ENCODE measurements around the gene CNTNAP5. TPM values are rescaled to one million over a fixed set of nuclear protein-coding genes. Genes with fewer than 3 reads are reported as not detected.

Gene CNTNAP5
- total and polyA plus RNA-seq, 2 donors (not counting 3 experiments of a cell fraction or from before 2014, with no cell fraction given): not detected

DNA sequence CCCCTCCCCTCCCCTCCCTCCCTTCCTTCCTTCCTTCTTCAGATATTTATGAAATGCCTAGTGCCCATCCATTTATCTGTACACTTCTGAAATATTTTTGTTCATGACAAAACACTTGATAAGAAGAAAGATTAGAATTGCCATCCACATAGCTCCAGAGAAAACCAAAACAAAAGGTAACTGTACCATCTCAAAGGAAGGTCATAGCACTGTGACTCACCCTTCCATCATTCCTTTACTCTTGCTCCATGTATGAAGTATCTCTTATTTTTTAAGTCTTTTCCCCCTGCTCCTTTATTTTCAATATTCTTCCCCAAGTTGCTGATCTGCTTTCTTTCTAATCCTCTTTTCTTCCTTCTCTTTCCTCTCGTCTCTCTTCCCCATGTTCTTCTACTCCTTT lies 9.9 kb downstream of the CNTNAP5 start:
- no peak overlapping the region for H3K4me3 ChIP-seq (replicated peaks in 1 of 3; ENCODE audit: insufficient read depth in 1 of 3, low read depth in 1 of 3, low read length in 3 of 3)
- no peak overlapping the region for H3K9ac ChIP-seq (replicated peaks; ENCODE audit: extremely low read depth, insufficient read depth, low read length)
- DNase-seq (ENCODE audit: low read depth, low spot score) (no peak), FAIRE-seq (no peak)
- no peaks in the 10 kb centered on the region for H3K4me1 ChIP-seq (ENCODE audit: control insufficient read depth, extremely low read depth, insufficient read depth, low read length)
- intact Hi-C loops (cut with micrococcal nuclease) (no loop called here), dilution Hi-C loops (cut with MboI; ENCODE audit: extremely low pct_ligation_motif_present, low sequenced_read_pairs) (no loop called here)
- no peaks in the 10 kb centered on the region for H3K36me3 ChIP-seq (ENCODE audit: control insufficient read depth in 2 of 2, extremely low read depth in 1 of 2, insufficient read depth in 2 of 2, low read length in 2 of 2)
- H4K20me1 ChIP-seq (replicated peaks; ENCODE audit: control insufficient read depth, extremely low read depth, insufficient read depth, low read length): no peaks in the 10 kb centered on the region
- TF ChIP-seq POLR2AphosphoS5 (IDR thresholded peaks at IDR 0.05; ENCODE audit: insufficient read depth, low read depth, low read length) (no peak), EZH2 (IDR thresholded peaks at IDR 0.05; ENCODE audit: borderline replicate concordance, low read depth, low read length, severe bottlenecking) (no peak), MYC (IDR thresholded peaks at IDR 0.05; ENCODE audit: low read depth, low read length) (no peak), FOS (IDR thresholded peaks at IDR 0.05; ENCODE audit: borderline replicate concordance, insufficient read depth, low read length) (no peak), JUN (IDR thresholded peaks at IDR 0.05; ENCODE audit: borderline replicate concordance, insufficient read depth, insufficient read length, low read depth) (no peak), GATA2 (IDR thresholded peaks at IDR 0.05; ENCODE audit: insufficient read depth, insufficient read length, low read depth, low read length) (no peak)
- TF ChIP-seq, protein P1, sequence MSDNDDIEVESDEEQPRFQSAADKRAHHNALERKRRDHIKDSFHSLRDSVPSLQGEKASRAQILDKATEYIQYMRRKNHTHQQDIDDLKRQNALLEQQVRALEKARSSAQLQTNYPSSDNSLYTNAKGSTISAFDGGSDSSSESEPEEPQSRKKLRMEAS (IDR thresholded peaks at IDR 0.05; ENCODE audit: insufficient read depth, insufficient read length): no peak
- no TSS peak for BruUV-seq (replicated peaks)
- no peak overlapping the region for H3K27ac ChIP-seq (ENCODE audit: insufficient read depth, low read depth, low read length)
- H3K4me2 ChIP-seq (ENCODE audit: insufficient read depth, low read length): no peak overlapping the region
- H3K9me3 ChIP-seq (replicated peaks; ENCODE audit: control insufficient read depth, insufficient read depth, low read length): no peaks in the 10 kb centered on the region
- ChIA-PET CTCF (no interaction called here), POLR2A (no interaction called here)
- no peaks in the 10 kb centered on the region for H3K27me3 ChIP-seq (ENCODE audit: control insufficient read depth in 2 of 2, insufficient read depth in 2 of 2, low read length in 2 of 2)
- no peaks in the 10 kb centered on the region for H3K79me2 ChIP-seq (ENCODE audit: control insufficient read depth, insufficient read depth, low read length)
- no peaks in the 10 kb centered on the region for H3K9me1 ChIP-seq (replicated peaks; ENCODE audit: control insufficient read depth, extremely low read depth, insufficient read depth, low read length)
- H2AFZ ChIP-seq (ENCODE audit: low read depth, low read length): no peak overlapping the region

DNA sequence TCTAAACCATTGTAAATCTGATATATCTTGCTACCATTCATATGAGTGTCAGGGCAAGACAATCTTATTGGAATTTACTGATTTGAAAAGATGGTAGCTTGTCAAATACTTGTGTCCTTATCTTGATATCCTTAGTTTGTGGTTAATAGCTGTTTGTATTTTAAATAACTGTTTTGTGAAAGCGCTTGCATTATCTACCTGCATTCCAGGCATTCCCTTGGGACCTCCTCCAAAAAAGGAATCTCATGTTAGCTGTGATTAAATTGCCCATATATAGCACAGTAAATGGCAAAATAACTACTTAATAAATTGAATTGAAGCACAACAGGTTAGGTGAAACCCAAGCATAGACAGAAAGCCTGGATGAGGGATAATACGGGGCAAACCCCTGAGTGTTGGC lies 13.9 kb downstream of the CNTNAP5 start:
- POLR2A ChIA-PET: no interaction called here
- dilution Hi-C loops (cut with MboI; ENCODE audit: extremely low pct_ligation_motif_present, low sequenced_read_pairs): no loop called here
- no peaks in the 10 kb centered on the region for H4K20me1 ChIP-seq (replicated peaks; ENCODE audit: control insufficient read depth, extremely low read depth, insufficient read depth, low read length)

More for the DNA sequence above, 13.9 kb downstream of the CNTNAP5 start:
- H3K9me3 ChIP-seq (replicated peaks; ENCODE audit: control insufficient read depth, insufficient read depth, low read length): no peaks in the 10 kb centered on the region
- no peak overlapping the region for H3K27ac ChIP-seq (ENCODE audit: insufficient read depth, low read depth, low read length)
- H3K4me1 ChIP-seq (ENCODE audit: control insufficient read depth, extremely low read depth, insufficient read depth, low read length): no peaks in the 10 kb centered on the region
- intact Hi-C loops (cut with micrococcal nuclease): no loop called here
- TF ChIP-seq POLR2AphosphoS5 (IDR thresholded peaks at IDR 0.05; ENCODE audit: insufficient read depth, low read depth, low read length): no peak
- no peak for TF ChIP-seq JUN (IDR thresholded peaks at IDR 0.05; ENCODE audit: borderline replicate concordance, insufficient read depth, insufficient read length, low read depth)
- H3K36me3 ChIP-seq (ENCODE audit: control insufficient read depth in 2 of 2, extremely low read depth in 1 of 2, insufficient read depth in 2 of 2, low read length in 2 of 2): no peaks in the 10 kb centered on the region
- no peaks in the 10 kb centered on the region for H3K9me1 ChIP-seq (replicated peaks; ENCODE audit: control insufficient read depth, extremely low read depth, insufficient read depth, low read length)
- no peak overlapping the region for H3K9ac ChIP-seq (replicated peaks; ENCODE audit: extremely low read depth, insufficient read depth, low read length)
- H3K4me2 ChIP-seq (ENCODE audit: insufficient read depth, low read length): no peak overlapping the region
- CTCF ChIA-PET: no interaction called here
- H3K27me3 ChIP-seq (ENCODE audit: control insufficient read depth in 2 of 2, insufficient read depth in 2 of 2, low read length in 2 of 2): no peaks in the 10 kb centered on the region
- no peak for DNase-seq (ENCODE audit: low read depth, low spot score)
- no peaks in the 10 kb centered on the region for H3K79me2 ChIP-seq (ENCODE audit: control insufficient read depth, insufficient read depth, low read length)
- H2AFZ ChIP-seq (ENCODE audit: low read depth, low read length): no peak overlapping the region
- FAIRE-seq: no peak
- H3K4me3 ChIP-seq (replicated peaks in 1 of 3; ENCODE audit: insufficient read depth in 1 of 3, low read depth in 1 of 3, low read length in 3 of 3): no peak overlapping the region
- no TSS peak for BruUV-seq (replicated peaks)

Data from endothelial cell of umbilical vein (primary cell).